GM12875 (cell line): ENCODE measurements around the gene GSS.

Experiments used
- H3K4me3 ChIP-seq: one replicate; pipeline ENCODE4 v1.5.1; 2011; ENCODE audit warnings: low read depth, low read length, control low read depth
- CTCF ChIP-seq: IDR thresholded peaks from 2 replicates; pipeline ENCODE4 v1.5.1; 2011; ENCODE audit warnings: low read depth, mild to moderate bottlenecking, control low read depth, inconsistent platforms, low read length, moderate library complexity, borderline replicate concordance; ENCODE audit not compliant: insufficient read depth

The GSS gene

GRCh38 chr20:34922654-34923381 is 32.8 kb downstream of the GSS start:
- no peak for TF ChIP-seq CTCF
- H3K4me3 ChIP-seq: no peak overlapping the region

- no peak overlapping the region for H3K4me3 ChIP-seq
- TF ChIP-seq CTCF: no peak
These were observed 34.2 kb downstream of the GSS start for GRCh38 chr20:34921436-34921835.

GRCh38 chr20:34920055-34920454 is 35.6 kb downstream of the GSS start:
- no peak for TF ChIP-seq CTCF
- H3K4me3 ChIP-seq: no peak overlapping the region

GRCh38 chr20:34916774-34917354 is 38.7 kb downstream of the GSS start:
- TF ChIP-seq CTCF: no peak
- no peak overlapping the region for H3K4me3 ChIP-seq

- TF ChIP-seq CTCF: no peak
- no peak overlapping the region for H3K4me3 ChIP-seq
These were observed 39.7 kb downstream of the GSS start for GRCh38 chr20:34915749-34916455.

GRCh38 chr20:34915131-34915530 is 40.5 kb downstream of the GSS start:
- TF ChIP-seq CTCF: no peak
- no peak overlapping the region for H3K4me3 ChIP-seq
